AML-193 (cell line): ENCODE measurements around the gene SLC4A1.
A peak's percentile ranks its signal among the peaks of the same experiment; 100 is the strongest.

Experiments
- DNase-seq, 2 experiments: peaks; one replicate each; lab custom pipeline; 2025; lab: John Stamatoyannopoulos, UW

The SLC4A1 gene

GRCh38 chr17:44267818-44268490 lies at the start of gene SLC4A1:
Gene SLC4A1 (minus strand): TSS chr17:44268135. CDS start chr17:44262866, 5,269 bp downstream.
- no peak for DNase-seq

- DNase-seq: no peak
Measured at GRCh38 chr17:44317545-44317944, 49.6 kb upstream of the SLC4A1 start.

GRCh38 chr17:44315760-44316731 lies 48.1 kb upstream of the SLC4A1 start:
- DNase-seq: no peak

- DNase-seq: no peak
Measured at GRCh38 chr17:44314869-44315661, 47.1 kb upstream of the SLC4A1 start.

GRCh38 chr17:44314524-44314868 lies 46.6 kb upstream of the SLC4A1 start:
- DNase-seq: no peak

- no peak for DNase-seq
Measured at GRCh38 chr17:44314031-44314430, 46.1 kb upstream of the SLC4A1 start.

GRCh38 chr17:44312396-44313104 lies 44.6 kb upstream of the SLC4A1 start:
- DNase-seq: no peak

- DNase-seq: no peak
Measured at GRCh38 chr17:44311562-44312181, 43.7 kb upstream of the SLC4A1 start.

GRCh38 chr17:44310609-44311376 lies 42.9 kb upstream of the SLC4A1 start:
- DNase-seq: no peak

GRCh38 chr17:44310188-44310587 lies 42.3 kb upstream of the SLC4A1 start:
- DNase-seq: no peak

- DNase-seq: no peak
Measured at GRCh38 chr17:44309472-44309871, 41.5 kb upstream of the SLC4A1 start.

GRCh38 chr17:44308865-44309264 lies 40.9 kb upstream of the SLC4A1 start:
- no peak for DNase-seq

GRCh38 chr17:44308320-44308818 lies 40.4 kb upstream of the SLC4A1 start, which contains the start of gene RUNDC3A:
Gene RUNDC3A (plus strand): TSS chr17:44308601. CDS start chr17:44308833, 232 bp downstream.
- peak; percentile 25 to 51 for DNase-seq

- no peak for DNase-seq
Measured at GRCh38 chr17:44307387-44308186, 39.7 kb upstream of the SLC4A1 start.

GRCh38 chr17:44304651-44305050 lies 36.7 kb upstream of the SLC4A1 start:
- DNase-seq: no peak

- no peak for DNase-seq
Measured at GRCh38 chr17:44297975-44298374, 30.0 kb upstream of the SLC4A1 start.

GRCh38 chr17:44293509-44294226 lies 25.7 kb upstream of the SLC4A1 start:
- no peak for DNase-seq

GRCh38 chr17:44287651-44288050 lies 19.7 kb upstream of the SLC4A1 start:
- no peak for DNase-seq

- DNase-seq: no peak
Measured at GRCh38 chr17:44284024-44284400, 16.1 kb upstream of the SLC4A1 start.
